ENCODE data around the gene CLCNKA.
A peak's percentile ranks its signal among the peaks of the same experiment; 100 is the strongest.
"Not testable (repeated sequence)": the region's sequence is repeated elsewhere in the genome, so short reads cannot be mapped to it uniquely, and the experiment has no call there.

Gene CLCNKA

GRCh38 chr1:16042096-16042495, 20.3 kb downstream of the CLCNKA start:
- no peak for DNase-seq (ENCODE audit: low read depth in 2 of 2)

GRCh38 chr1:16042654-16043053, 20.8 kb downstream of the CLCNKA start:
- not testable (repeated sequence) for DNase-seq (ENCODE audit: low read depth in 2 of 2)

DNA sequence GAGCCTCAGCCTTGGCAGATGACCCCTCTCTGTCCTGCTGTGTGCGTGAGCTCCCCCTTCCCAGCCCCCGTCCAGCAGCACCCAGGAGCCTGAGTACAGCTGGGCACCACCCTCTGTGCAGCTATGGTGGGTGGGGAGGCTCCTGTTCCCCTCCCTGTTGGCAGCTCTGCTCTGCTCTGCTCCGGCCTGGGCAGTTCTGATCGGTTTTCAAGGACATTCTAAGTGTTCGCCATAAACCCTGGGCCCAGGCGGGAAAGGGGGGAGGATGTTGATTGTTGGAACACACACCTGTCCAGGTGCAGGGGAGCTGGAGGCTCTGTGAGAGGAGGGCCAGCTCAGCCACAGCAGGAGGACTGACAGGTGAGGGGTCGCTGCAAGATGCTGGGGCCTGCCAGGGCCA, 21.7 kb downstream of the CLCNKA start, which contains the start of gene CLCNKB:
CLCNKB (plus strand) TSS at position 262 of the 400 bp plus-strand sequence. CDS start 711 bp downstream, outside the sequence.
- DNase-seq (ENCODE audit: low read depth in 2 of 2): no peak

DNA sequence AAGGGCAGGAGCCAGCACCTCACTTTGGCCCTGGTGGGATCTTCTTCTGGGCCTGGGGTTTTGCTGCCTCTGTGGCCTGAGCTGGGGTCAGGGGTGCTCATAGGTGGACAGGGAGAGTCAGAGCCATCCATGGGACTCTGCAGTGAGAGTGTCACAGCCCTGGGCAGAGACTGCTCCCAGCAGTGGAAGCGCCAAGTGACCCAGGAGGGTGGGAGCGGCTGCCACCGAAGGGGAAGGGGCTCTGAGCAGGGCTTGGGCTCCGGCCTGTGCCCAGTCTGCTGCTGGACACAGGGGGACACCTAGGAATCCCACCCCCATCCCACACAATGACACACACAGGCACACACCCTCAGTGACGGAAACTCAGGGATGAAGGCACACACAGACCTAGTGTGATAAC, 22.1 kb downstream of the CLCNKA start:
- no peak for DNase-seq (ENCODE audit: low read depth in 2 of 2)

GRCh38 chr1:16046842-16047241, 25.0 kb downstream of the CLCNKA start:
- no peak for DNase-seq (ENCODE audit: low read depth in 2 of 2)

DNA sequence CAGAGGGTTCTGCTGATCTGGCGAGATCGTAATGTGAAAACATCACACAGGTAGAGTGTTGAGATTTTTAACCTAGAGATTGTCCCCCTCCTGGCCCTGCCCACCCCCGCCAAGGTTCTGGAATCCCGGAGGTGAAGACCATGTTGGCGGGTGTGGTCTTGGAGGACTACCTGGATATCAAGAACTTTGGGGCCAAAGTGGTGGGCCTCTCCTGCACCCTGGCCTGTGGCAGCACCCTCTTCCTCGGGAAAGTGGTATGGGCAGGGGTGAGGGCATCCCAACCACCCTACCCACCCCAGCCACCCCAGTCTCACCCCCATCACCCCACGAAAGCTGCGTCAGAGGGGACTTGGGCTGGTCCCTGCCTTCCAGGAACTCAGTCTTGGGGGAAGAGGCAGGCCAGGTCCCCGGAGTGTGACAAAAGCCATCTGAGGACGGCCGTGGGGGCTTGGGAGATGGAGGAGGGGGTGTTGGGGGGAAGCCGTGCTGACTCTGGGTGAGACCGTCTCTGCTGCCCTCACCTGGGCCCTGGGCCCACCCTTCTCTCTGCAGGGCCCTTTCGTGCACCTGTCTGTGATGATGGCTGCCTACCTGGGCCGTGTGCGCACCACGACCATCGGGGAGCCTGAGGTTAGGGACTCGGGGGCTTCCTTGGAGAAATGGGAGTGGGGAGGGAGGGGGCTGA, 26.1 kb downstream of the CLCNKA start:
- DNase-seq (ENCODE audit: low read depth in 2 of 2): no peak

- DNase-seq (ENCODE audit: low read depth in 2 of 2): peak; percentile 16 to 50
Observed at GRCh38 chr1:16048573-16049189, 26.8 kb downstream of the CLCNKA start.

GRCh38 chr1:16050328-16050727, 28.5 kb downstream of the CLCNKA start:
- no peak for DNase-seq (ENCODE audit: low read depth in 2 of 2)

DNA sequence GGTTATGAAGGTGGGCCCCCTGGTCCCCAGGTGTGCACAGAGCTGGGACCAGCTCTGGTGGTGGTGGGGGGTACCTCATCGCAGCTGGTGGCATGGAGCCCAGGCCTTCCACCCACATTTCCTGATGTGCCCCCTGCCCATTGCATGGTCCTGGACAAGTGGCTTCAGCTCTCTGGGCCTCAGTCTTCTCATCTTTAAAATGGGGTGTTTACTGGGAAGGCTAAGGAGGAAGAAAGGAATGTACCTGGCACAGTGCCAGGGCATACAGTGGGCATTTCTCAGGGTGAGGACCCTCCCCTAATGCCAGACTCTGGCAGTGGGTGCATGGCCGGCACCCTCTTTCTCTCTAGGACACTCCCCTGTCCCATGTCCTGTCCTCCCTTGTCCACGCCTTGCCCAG, 29.2 kb downstream of the CLCNKA start:
- no peak for DNase-seq (ENCODE audit: low read depth in 2 of 2)

- not testable (repeated sequence) for DNase-seq (ENCODE audit: low read depth in 2 of 2)
Observed at GRCh38 chr1:16051949-16052348, 30.1 kb downstream of the CLCNKA start.

- no peak for DNase-seq (ENCODE audit: low read depth in 2 of 2)
Observed at GRCh38 chr1:16053781-16054502, 32.1 kb downstream of the CLCNKA start.

GRCh38 chr1:16054598-16055540, 33.0 kb downstream of the CLCNKA start:
- DNase-seq (ENCODE audit: low read depth in 2 of 2): no peak

DNA sequence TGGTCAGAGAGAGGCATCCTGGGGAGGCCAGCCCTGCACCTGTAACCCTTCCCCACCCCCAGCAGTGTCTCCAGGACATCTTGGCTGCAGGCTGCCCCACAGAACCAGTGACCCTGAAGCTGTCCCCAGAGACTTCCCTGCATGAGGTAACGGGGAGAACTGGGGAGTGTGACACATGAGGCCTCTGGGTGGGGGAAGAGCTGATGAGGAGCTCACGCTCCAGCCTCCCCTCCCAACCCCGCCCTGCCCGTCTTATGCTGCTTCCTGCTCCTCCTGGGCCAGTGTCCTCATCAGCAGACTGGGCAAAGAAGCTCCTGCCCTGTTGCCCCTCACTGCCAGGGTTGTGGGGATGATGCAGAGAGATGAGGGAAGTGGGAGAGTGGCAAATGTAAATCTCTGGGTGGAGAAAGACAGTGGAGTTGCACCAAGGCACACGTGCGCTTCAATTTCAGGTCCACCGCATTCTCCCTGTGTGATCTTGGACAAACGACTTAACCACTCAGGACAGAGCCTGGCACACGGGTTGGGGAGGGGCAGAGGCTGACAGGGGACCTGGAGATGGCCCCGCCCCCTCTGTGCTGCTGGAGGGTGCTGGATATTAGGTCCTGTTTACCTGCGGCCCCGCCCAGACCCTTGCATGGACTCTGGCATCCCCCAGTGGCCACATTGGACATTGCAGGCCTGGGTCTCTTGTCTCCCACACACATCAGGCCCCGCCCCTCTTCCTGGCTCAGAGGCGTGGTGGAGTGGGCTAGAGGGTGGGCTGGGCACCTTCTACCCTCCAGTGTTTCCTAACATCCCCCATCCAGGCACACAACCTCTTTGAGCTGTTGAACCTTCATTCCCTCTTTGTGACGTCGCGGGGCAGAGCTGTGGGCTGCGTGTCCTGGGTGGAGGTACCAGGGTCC, 34.0 kb downstream of the CLCNKA start:
- peak; percentile 80 to 90 for DNase-seq (ENCODE audit: low read depth in 2 of 2)

DNA sequence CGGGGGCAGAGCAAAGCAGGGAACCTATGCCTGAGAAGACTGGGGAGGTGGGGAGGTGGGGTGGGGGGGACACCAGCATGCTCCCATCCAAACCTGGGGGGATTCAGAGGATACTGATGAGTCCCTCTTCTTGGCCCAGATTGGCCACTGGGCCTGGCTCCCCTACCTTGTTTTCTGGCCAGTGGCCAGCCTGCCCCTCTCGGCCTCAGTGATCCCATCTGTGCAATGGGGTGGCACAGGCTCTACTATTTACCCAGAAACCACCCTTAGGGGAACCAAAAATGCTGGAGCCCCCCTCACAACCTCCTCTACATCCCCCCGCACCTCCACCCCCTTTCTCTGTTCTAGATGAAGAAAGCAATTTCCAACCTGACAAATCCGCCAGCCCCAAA, 34.7 kb downstream of the CLCNKA start:
- DNase-seq (ENCODE audit: low read depth in 2 of 2): not testable (repeated sequence)

DNA sequence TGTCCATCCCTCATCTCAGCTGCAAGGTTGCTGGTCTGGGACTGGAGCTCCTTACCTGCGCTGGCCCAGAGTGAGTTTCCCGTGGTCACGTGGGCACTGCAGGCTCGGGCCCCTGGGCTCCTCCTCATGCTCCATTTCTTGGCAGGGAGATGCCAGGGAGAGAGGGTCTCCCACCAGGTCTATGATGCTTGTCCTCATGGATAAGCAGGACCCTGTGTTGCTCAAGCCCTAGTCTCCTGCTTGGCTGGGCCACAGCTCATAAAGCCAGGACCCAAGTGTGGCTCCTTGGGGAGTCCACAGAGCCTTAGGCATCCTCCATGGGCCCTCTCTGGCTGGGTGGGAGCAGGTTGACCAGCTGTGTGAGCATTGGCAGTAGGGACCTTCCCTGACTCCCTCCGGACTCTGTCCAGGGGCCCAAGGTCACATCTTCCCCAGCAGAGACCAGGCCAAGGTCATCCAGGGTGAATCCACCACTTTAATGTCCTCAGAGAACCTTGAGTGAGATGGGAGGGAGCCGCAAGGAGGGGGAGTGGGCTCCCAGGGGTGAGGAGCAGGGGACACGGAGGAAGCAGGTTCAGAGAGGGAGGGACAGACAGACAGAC, 35.6 kb downstream of the CLCNKA start:
- not testable (repeated sequence) for DNase-seq (ENCODE audit: low read depth in 2 of 2)

- not testable (repeated sequence) for DNase-seq (ENCODE audit: low read depth in 2 of 2)
Observed at GRCh38 chr1:16058394-16059120, 36.7 kb downstream of the CLCNKA start.

GRCh38 chr1:16061266-16061665, 39.4 kb downstream of the CLCNKA start:
- DNase-seq (ENCODE audit: low read depth in 2 of 2): no peak

DNA sequence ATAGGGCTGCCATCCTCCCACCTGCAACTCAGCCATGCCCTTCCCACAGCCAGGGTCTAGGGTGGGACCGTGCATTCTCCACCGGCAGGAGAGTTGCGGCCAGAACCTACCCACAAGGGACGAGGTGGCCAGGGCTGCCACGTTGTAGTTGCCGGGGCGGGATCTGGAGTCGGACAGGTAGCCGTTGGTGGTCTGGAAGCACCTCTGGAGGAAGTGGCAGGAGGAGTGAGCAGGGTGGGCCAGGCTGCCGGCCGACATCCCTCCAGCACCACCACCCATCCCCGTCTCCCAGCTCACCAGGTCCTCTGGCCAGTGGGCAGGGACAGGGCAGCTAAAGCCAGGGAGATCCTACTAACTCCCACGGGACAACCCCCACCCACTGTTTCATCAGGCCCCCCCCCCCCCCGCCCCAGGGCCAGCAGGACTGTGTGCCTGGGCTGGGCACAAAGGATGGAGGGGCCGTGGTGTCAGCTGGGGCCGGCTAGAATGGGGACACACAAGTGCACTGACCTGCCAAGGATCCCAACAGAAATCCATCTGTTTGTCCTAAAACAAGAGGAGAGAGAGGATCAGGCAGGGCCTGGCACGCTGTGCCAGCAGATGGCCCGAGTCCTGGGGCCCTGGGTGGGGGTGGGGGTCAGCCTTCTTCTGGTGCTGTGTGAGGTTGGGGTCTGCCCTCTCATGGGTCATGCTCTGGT, 40.3 kb downstream of the CLCNKA start:
- not testable (repeated sequence) for DNase-seq (ENCODE audit: low read depth in 2 of 2)

GRCh38 chr1:16062687-16063075, 40.8 kb downstream of the CLCNKA start:
- DNase-seq (ENCODE audit: low read depth in 2 of 2): not testable (repeated sequence)
